ENCODE data around the gene RCAN1. TPM values are rescaled to one million over a fixed set of nuclear protein-coding genes. Genes with fewer than 3 reads are reported as not detected.

Gene RCAN1
- total and polyA plus RNA-seq, 2 of the 8 experiments (the other 6 are each of a cell fraction or from before 2014, with no cell fraction given): 1.7 to 6.4 TPM

- Histone ChIP-seq H3K4me1 (replicated peaks in 1 of 4; ENCODE audit: control insufficient read depth in 3 of 4, insufficient read depth in 4 of 4, low read length in 3 of 4) (no peaks in the 10 kb centered on the region), H3K27me3 (replicated peaks in 1 of 4; ENCODE audit: control insufficient read depth in 3 of 4, extremely low read depth in 1 of 4, insufficient read depth in 3 of 4, low read length in 3 of 4) (no peaks in the 10 kb centered on the region; a peak in 2 of 7 replicates), H2BK20ac (ENCODE audit: low read length) (no peak overlapping the region), H3K27ac (ENCODE audit: low read depth, low read length) (no peak overlapping the region), H3K4me2 (ENCODE audit: insufficient read depth in 1 of 2, low read depth in 2 of 2, low read length in 2 of 2) (no peak overlapping the region), H3K36me3 (ENCODE audit: control insufficient read depth in 2 of 4, insufficient read depth in 4 of 4, low read length in 3 of 4) (no peaks in the 10 kb centered on the region), H3K4me3 (ENCODE audit: extremely low read depth in 1 of 4, insufficient read depth in 2 of 4, low read depth in 3 of 4, low read length in 4 of 4) (no peak overlapping the region), H4K20me1 (replicated peaks in 1 of 2; ENCODE audit: control insufficient read depth in 1 of 2, insufficient read depth in 2 of 2, low read length in 2 of 2) (no peaks in the 10 kb centered on the region), H3K79me2 (ENCODE audit: control insufficient read depth in 1 of 2, insufficient read depth in 2 of 2, low read length in 2 of 2) (no peaks in the 10 kb centered on the region), H3K4ac (replicated peaks; ENCODE audit: insufficient read length, low read depth, low read length) (no peak overlapping the region), H2AFZ (ENCODE audit: low read length) (peak overlapping the region; percentile 27; the same call in 1 of the 2 replicates), H4K91ac (replicated peaks; ENCODE audit: insufficient read length, low read length) (no peak overlapping the region), H3K56ac (replicated peaks; ENCODE audit: insufficient read length, low read depth, low read length) (no peak overlapping the region), H3K79me1 (ENCODE audit: low read depth, low read length) (no peaks in the 10 kb centered on the region), H3K23me2 (ENCODE audit: low read depth, low read length) (no peaks in the 10 kb centered on the region; the same call in 1 of the 2 replicates), H4K8ac (ENCODE audit: extremely low read depth, insufficient read depth, low read length) (no peak overlapping the region), H4K5ac (ENCODE audit: insufficient read length, low read depth, low read length) (no peak overlapping the region), H2AK5ac (ENCODE audit: low read depth, low read length) (no peak overlapping the region), H3K9ac (replicated peaks in 1 of 4; ENCODE audit: extremely low read depth in 1 of 4, low read depth in 3 of 4, low read length in 3 of 4) (no peak overlapping the region), H2BK120ac (replicated peaks; ENCODE audit: low read depth, low read length) (no peak overlapping the region), H2BK12ac (ENCODE audit: low read depth, low read length) (no peak overlapping the region), H3K9me3 (ENCODE audit: insufficient read depth in 2 of 2, low read depth in 1 of 2, low read length in 1 of 2) (no peaks in the 10 kb centered on the region), H3K18ac (ENCODE audit: extremely low read depth, low read length) (no peak overlapping the region), H3K23ac (ENCODE audit: insufficient read length) (no peak overlapping the region), H3K14ac (ENCODE audit: insufficient read length) (no peak overlapping the region), H2BK5ac (ENCODE audit: low read depth, low read length) (no peak overlapping the region), H2BK15ac (ENCODE audit: low read length) (no peak overlapping the region)
- ChIA-PET CTCF (ENCODE audit: partially characterized antibody) (interaction anchor here (1.6 kb wide), 2 partner anchors 11 to 17 kb away, joined by 5 to 7 read pairs; no protein-coding TSS in a partner anchor), POLR2A (ENCODE audit: partially characterized antibody) (no interaction called here)
- no peak for TF ChIP-seq RBBP5 (IDR thresholded peaks at IDR 0.05; ENCODE audit: borderline replicate concordance, low read depth, low read length)
- no peak for TF ChIP-seq CREB1 (IDR thresholded peaks at IDR 0.05)
- TF ChIP-seq, protein P1, sequence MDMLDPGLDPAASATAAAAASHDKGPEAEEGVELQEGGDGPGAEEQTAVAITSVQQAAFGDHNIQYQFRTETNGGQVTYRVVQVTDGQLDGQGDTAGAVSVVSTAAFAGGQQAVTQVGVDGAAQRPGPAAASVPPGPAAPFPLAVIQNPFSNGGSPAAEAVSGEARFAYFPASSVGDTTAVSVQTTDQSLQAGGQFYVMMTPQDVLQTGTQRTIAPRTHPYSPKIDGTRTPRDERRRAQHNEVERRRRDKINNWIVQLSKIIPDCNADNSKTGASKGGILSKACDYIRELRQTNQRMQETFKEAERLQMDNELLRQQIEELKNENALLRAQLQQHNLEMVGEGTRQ (IDR thresholded peaks at IDR 0.05; ENCODE audit: low read length): no peak
- TF ChIP-seq ASH2L (IDR thresholded peaks at IDR 0.05; ENCODE audit: low read length): no peak
- DNase-seq (ENCODE audit: low read depth in 1 of 2, low spot score in 2 of 2): no peak
- WGBS, 2 experiments (ENCODE audit: extremely low coverage in 1 of 2, insufficient coverage in 1 of 2, insufficient read length in 1 of 2, insufficient replicate concordance in 2 of 2, low coverage in 1 of 2, low lambda C conversion rate in 2 of 2, missing lambda C conversion rate in 1 of 2): 92% methylated on average over 8 of the region's 8 CpGs; no CpG with 5 or more reads in 1 of the 2 experiments
- FAIRE-seq: no peak
Measured at GRCh38 chr21:34619841-34620665, 5.1 kb upstream of the RCAN1 start.
